Spleen (tissue), 11 donors: ENCODE measurements around the gene STAP2. TPM values are rescaled to one million over a fixed set of nuclear protein-coding genes. Genes with fewer than 3 reads are reported as not detected.

Experiments
- DNase-seq: peaks from one replicate; pipeline ENCODE4 v3.0.0-alpha.2; 2020
- H3K27ac ChIP-seq, 8 donors: fragments of 200-600 bp; sonication (generic) in 7 of 8; 1 replicate in 4 of 8; 2 replicates in 4 of 8; pipeline versions ENCODE4 v1.5.0 to v1.8.0; 2016 to 2021; ENCODE audit warnings: inconsistent platforms in 4 of 8, mild to moderate bottlenecking in 4 of 8, moderate library complexity in 1 of 8
- H3K27me3 ChIP-seq, 7 donors: fragments of 200-600 bp; sonication (generic) in 6 of 7; replicated peaks in 1 of 7; 1 replicate in 4 of 7; 2 replicates in 3 of 7; pipeline versions ENCODE4 v1.5.0 to v1.8.0; 2016 to 2021; ENCODE audit warnings: inconsistent platforms in 3 of 7, mild to moderate bottlenecking in 1 of 7
- H3K36me3 ChIP-seq, 6 donors: fragments of 200-600 bp; sonication (generic) in 5 of 6; 1 replicate in 4 of 6; 2 replicates in 2 of 6; pipeline versions ENCODE4 v1.5.0 to v1.8.0; 2016 to 2021; ENCODE audit warnings: inconsistent platforms in 2 of 6
- H3K4me1 ChIP-seq, 6 donors: fragments of 200-600 bp; sonication (generic) in 5 of 6; 1 replicate in 3 of 6; 2 replicates in 3 of 6; pipeline versions ENCODE4 v1.5.0 to v1.8.0; 2016 to 2021; ENCODE audit warnings: inconsistent platforms in 3 of 6
- H3K4me3 ChIP-seq, 8 donors: fragments of 200-600 bp; sonication (generic) in 7 of 8; 1 replicate in 4 of 8; 2 replicates in 4 of 8; pipeline versions ENCODE4 v1.5.0 to v1.8.0; 2016 to 2021; ENCODE audit warnings: inconsistent platforms in 4 of 8, mild to moderate bottlenecking in 4 of 8, moderate library complexity in 2 of 8
- H3K9me3 ChIP-seq, 8 donors: fragments of 200-600 bp; sonication (generic) in 7 of 8; 1 replicate in 4 of 8; 2 replicates in 4 of 8; pipeline versions ENCODE4 v1.5.0 to v1.8.0; 2016 to 2021; ENCODE audit warnings: inconsistent platforms in 4 of 8
- CTCF ChIP-seq, 11 experiments: fragments of 200-600 bp in 7 of 11; fragments of 450-650 bp in 4 of 11; sonication (generic) in 4 of 11; IDR thresholded peaks in 8 of 11; conservative IDR thresholded peaks in 3 of 11; 1 replicate in 7 of 11; 2 replicates in 4 of 11; pipeline versions ENCODE4 v1.4.0 to v1.8.0; 2016 to 2021; ENCODE audit warnings: antibody characterized with exemption in 11 of 11, inconsistent platforms in 4 of 11, mild to moderate bottlenecking in 1 of 11
- POLR2A ChIP-seq, 3 donors: fragments of 450-650 bp; IDR thresholded peaks; one replicate each; pipeline ENCODE4 v1.5.1; 2017; ENCODE audit warnings: antibody characterized with exemption in 3 of 3, mild to moderate bottlenecking in 1 of 3
- POLR2AphosphoS5 ChIP-seq, 3 donors: sonication (generic); formaldehyde crosslinking; IDR thresholded peaks; one replicate each; pipeline ENCODE4 v1.5.1; 2017; ENCODE audit warnings: antibody characterized with exemption in 3 of 3
- WGBS, 5 donors: extraction: QIAGEN DNeasy Blood & Tissue Kit in 3 of 5; methylation state at CpG; one replicate each; pipeline versions ENCODE4 v1.1.5 to v1.1.7; 2013 to 2018; 5-methylcytosine and 5-hydroxymethylcytosine counted together
- intact Hi-C: fragments of 100-400 bp; cut with DNase I; formaldehyde crosslinking; loops from one replicate; pipeline ENCODE4 v1.15.0; 2023; ENCODE audit warnings: low total_unique reads
- polyA plus RNA-seq, 3 donors: library from polyadenylated mRNA; stranded (reverse); fragments of 200-250 nt; gene quantifications; one replicate each; pipeline ENCODE4 v1.2.1, GENCODE V29; 2013
- total RNA-seq, 7 donors: library from RNA; depleted of rRNA in 3 of 7; stranded (reverse); fragments of >200 nt in 3 of 7; fragmentation: NEBNext Ultra II Directional in 4 of 7; extraction: Animal tissue kit (Norgen Biotek cat#: 25700) in 4 of 7; gene quantifications; one replicate each; pipeline versions ENCODE4 v1.1.0 to v1.2.1, GENCODE V29; 2016 to 2021
- donor health status: healthy with polysubstance abuse.
- donor health status: DM: no; HTN: no; CAD: no; lungs with moderate emphysema.
- donor health status: DM: no; HTN: no; CAD: no.
- donor health status: Bipolar disorder and iron deficiency.
- donor health status: healthy.
- donor health status: DM: no; HTN: no; CAD: no.
- donor health status: DM: yes; HTN: yes; CAD: no.

Gene STAP2
- total and polyA plus RNA-seq, 10 donors, result 0.79 to 5.1 (median 2.1) TPM; not detected in 1

GRCh38 chr19:4304538-4305256 is 33.9 kb downstream of the STAP2 start, which contains the start of gene FSD1:
Gene FSD1 (plus strand): TSS chr19:4304598. CDS start chr19:4304747, 149 bp downstream.
- Histone ChIP-seq H3K4me1 (peaks cover 0 to 26% (median 8%) of the 10 kb centered on the region in 6 donors), H3K4me3 (peak within 1 kb of the TSS in 7 of 8 donors; percentile 9 to 71 (median 34)), H3K36me3 (no peaks in the 10 kb centered on the region), H3K27ac (peak within 1 kb of the TSS in 3 of 8 donors; percentile 56 to 59 (median 59)), H3K9me3 (no peaks in the 10 kb centered on the region), H3K27me3 (peaks cover 0 to 40% (median 18%) of the 10 kb centered on the region in 7 donors)
- 4 to 13% (median 9%) methylated on average over 37 to 61 of the region's 63 CpGs for WGBS, 5 donors
- TF ChIP-seq POLR2A (IDR thresholded peaks at IDR 0.05) (no peak), POLR2AphosphoS5 (IDR thresholded peaks at IDR 0.05) (peak in 1 of 3 donors; percentile 27)
- no peak for DNase-seq
- intact Hi-C loops, result no loop called here

- Histone ChIP-seq H3K4me3 (peak overlapping the region in 7 of 8 donors; percentile 9 to 71 (median 34)), H3K36me3 (no peaks in the 10 kb centered on the region), H3K27me3 (peaks cover 0 to 40% (median 18%) of the 10 kb centered on the region in 7 donors), H3K4me1 (peaks cover 0 to 26% (median 8%) of the 10 kb centered on the region in 6 donors), H3K27ac (peak overlapping the region in 3 of 8 donors; percentile 56 to 59 (median 59)), H3K9me3 (no peaks in the 10 kb centered on the region)
- no peak for DNase-seq
- TF ChIP-seq CTCF (IDR thresholded peaks at IDR 0.05 in 8 of 11, conservative IDR thresholded peaks at IDR 0.05 in 3 of 11) (no peak), POLR2A (IDR thresholded peaks at IDR 0.05) (no peak), POLR2AphosphoS5 (IDR thresholded peaks at IDR 0.05) (no peak)
- intact Hi-C loops, result no loop called here
- WGBS, 5 donors, result 46 to 56% (median 53%) methylated on average over 16 to 18 of the region's 18 CpGs
Measured at GRCh38 chr19:4303819-4304537, 34.6 kb downstream of the STAP2 start.

DNA sequence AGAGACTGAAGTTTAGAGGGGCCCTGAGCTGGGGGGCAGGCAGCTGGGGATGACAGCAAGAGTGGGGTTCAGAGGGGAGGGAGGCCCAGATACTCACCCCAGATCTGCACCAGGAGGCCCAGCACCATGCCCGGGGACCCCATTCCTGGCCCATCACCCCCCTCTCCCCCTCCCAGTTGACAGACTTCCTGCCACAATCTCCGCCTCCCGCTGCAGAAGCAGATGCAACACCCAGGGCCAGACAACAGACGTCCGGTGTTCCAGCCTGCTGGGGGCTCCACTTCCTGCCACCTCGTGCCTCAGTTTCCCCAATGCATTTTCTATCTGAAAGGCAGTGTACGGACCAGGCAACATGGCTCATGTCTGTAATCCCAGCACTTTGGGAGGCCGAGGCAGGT is 36.4 kb downstream of the STAP2 start, which contains the start of gene TMIGD2:
Gene TMIGD2 (minus strand): TSS at position 147 of the 398 bp plus-strand sequence. CDS start 4 bp downstream, at position 143.
- no peaks in the 10 kb centered on the region for H3K9me3 ChIP-seq
- H3K27me3 ChIP-seq, result peaks cover 0 to 40% (median 18%) of the 10 kb centered on the region in 7 donors
- TF ChIP-seq POLR2AphosphoS5 (IDR thresholded peaks at IDR 0.05) (no peak), CTCF (IDR thresholded peaks at IDR 0.05 in 8 of 11, conservative IDR thresholded peaks at IDR 0.05 in 3 of 11) (no peak), POLR2A (IDR thresholded peaks at IDR 0.05) (no peak)
- peak within 1 kb of the TSS in 2 of 8 donors; percentile 23 to 36 for H3K4me3 ChIP-seq
- intact Hi-C loops, result no loop called here
- 17 to 33% (median 25%) methylated on average over 4 to 8 of the region's 8 CpGs for WGBS, 5 donors
- peak within 1 kb of the TSS in 4 of 8 donors; percentile 8 to 59 (median 40) for H3K27ac ChIP-seq
- DNase-seq, result no peak
- peaks cover 0 to 26% (median 8%) of the 10 kb centered on the region in 6 donors for H3K4me1 ChIP-seq
- no peaks in the 10 kb centered on the region for H3K36me3 ChIP-seq

DNA sequence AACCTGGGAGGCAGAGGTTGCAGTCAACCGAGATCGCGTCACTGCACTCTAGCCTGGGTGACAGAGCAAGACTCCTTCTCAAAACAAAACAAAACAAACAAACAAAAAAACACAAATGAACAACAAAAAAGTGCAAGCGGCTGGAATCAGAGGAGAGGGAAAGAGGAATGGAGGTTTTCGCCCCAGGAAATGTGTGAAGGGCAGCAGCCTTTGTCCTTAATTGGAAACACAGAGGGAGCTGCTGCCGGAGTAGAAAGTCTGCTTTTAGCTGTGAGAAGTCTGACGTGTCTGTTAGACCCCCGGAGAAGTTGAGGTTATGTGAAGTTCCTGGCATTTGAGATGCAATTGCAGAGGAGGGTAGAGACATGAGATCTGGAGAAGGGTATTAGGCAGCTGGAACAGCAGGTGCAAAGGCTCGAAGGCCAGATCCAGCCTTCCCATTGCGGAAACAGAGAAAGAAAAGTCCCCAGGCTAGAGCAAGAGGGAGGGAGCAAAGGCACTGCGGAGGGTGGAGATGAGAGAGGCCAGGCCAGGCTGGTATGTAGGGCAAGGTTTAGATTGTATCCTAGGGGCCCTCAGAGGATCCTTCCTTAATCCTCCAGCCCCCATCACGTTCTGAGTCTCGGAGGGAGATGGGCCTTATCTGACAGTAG is 36.9 kb downstream of the STAP2 start:
- peaks cover 0 to 26% (median 8%) of the 10 kb centered on the region in 6 donors for H3K4me1 ChIP-seq
- intact Hi-C loops, result no loop called here
- peak overlapping the region in 2 of 8 donors; percentile 23 to 36 for H3K4me3 ChIP-seq
- WGBS, 5 donors, result 39 to 50% (median 44%) methylated on average over 13 of the region's 13 CpGs
- H3K9me3 ChIP-seq, result no peaks in the 10 kb centered on the region
- peaks cover 0 to 39% (median 18%) of the 10 kb centered on the region in 7 donors for H3K27me3 ChIP-seq
- TF ChIP-seq POLR2A (IDR thresholded peaks at IDR 0.05) (no peak), POLR2AphosphoS5 (IDR thresholded peaks at IDR 0.05) (no peak), CTCF (IDR thresholded peaks at IDR 0.05 in 8 of 11, conservative IDR thresholded peaks at IDR 0.05 in 3 of 11) (no peak)
- peak overlapping the region in 4 of 8 donors; percentile 8 to 59 (median 40) for H3K27ac ChIP-seq
- no peaks in the 10 kb centered on the region for H3K36me3 ChIP-seq
- no peak for DNase-seq
